SK-N-SH treated with all-trans-retinoic acid at 6 μM for 48 hours (cell line): Measurements from ENCODE around the gene RAMP1.

Source experiments
- ATAC-seq: fragments of 200-7000 bp; cut with Tn5 transposase; 3 replicates; pipeline ENCODE4 v1.9.1; 2020; ENCODE audit warnings: mild to moderate bottlenecking, moderate library complexity
- ARNTL ChIP-seq: fragments of 450-650 bp; formaldehyde crosslinking; IDR thresholded peaks from 2 replicates; pipeline ENCODE4 v1.5.0; 2020; ENCODE audit warnings: low read depth, mild to moderate bottlenecking, moderate library complexity, borderline replicate concordance
- BACH2 ChIP-seq: fragments of 250-450 bp; sonication (Bioruptor Pico); IDR thresholded peaks from 2 replicates; pipeline ENCODE4 v1.9.0; 2021; ENCODE audit warnings: mild to moderate bottlenecking, borderline replicate concordance
- CREB5 ChIP-seq: fragments of 250-450 bp; sonication (Bioruptor Pico); IDR thresholded peaks from 2 replicates; pipeline ENCODE4 v1.5.1; 2020; ENCODE audit warnings: low read depth, mild to moderate bottlenecking, moderate library complexity
- CSDC2 ChIP-seq: fragments of 250-450 bp; sonication (Bioruptor Pico); IDR thresholded peaks from 2 replicates; pipeline ENCODE4 v1.5.0; 2020; ENCODE audit warnings: mild to moderate bottlenecking, moderate library complexity
- ESRRG ChIP-seq: fragments of 250-450 bp; sonication (Bioruptor Pico); IDR thresholded peaks from 2 replicates; pipeline ENCODE4 v1.6.1; 2021; ENCODE audit warnings: mild to moderate bottlenecking
- GLIS3 ChIP-seq: fragments of 250-450 bp; sonication (Bioruptor Pico); IDR thresholded peaks from 2 replicates; pipeline ENCODE4 v1.5.0; 2020; ENCODE audit warnings: mild to moderate bottlenecking, moderate library complexity
- ISL1 ChIP-seq: fragments of 250-450 bp; sonication (Bioruptor Pico); IDR thresholded peaks from 2 replicates; pipeline ENCODE4 v2.1.2; 2022; ENCODE audit warnings: mild to moderate bottlenecking, moderate library complexity
- OSR1 ChIP-seq: fragments of 250-450 bp; sonication (Bioruptor Pico); IDR thresholded peaks from 2 replicates; pipeline ENCODE4 v1.8.0; 2022; ENCODE audit warnings: moderate library complexity, mild to moderate bottlenecking, inconsistent platforms
- POU6F1 ChIP-seq: fragments of 250-450 bp; sonication (Bioruptor Pico); IDR thresholded peaks from 2 replicates; pipeline ENCODE4 v1.8.0; 2021; ENCODE audit warnings: low read depth, mild to moderate bottlenecking, moderate library complexity, borderline replicate concordance
- PPARA ChIP-seq: fragments of 250-450 bp; sonication (Bioruptor Pico); IDR thresholded peaks from 2 replicates; pipeline ENCODE4 v1.5.0; 2020; ENCODE audit warnings: mild to moderate bottlenecking, borderline replicate concordance
- RARB ChIP-seq: fragments of 250-450 bp; sonication (Bioruptor Pico); IDR thresholded peaks from 2 replicates; pipeline ENCODE4 v1.8.0; 2021; ENCODE audit warnings: mild to moderate bottlenecking, moderate library complexity
- SNAI2 ChIP-seq: fragments of 250-450 bp; sonication (Bioruptor Pico); IDR thresholded peaks from 2 replicates; pipeline ENCODE4 v1.5.0; 2020; ENCODE audit warnings: mild to moderate bottlenecking, moderate library complexity
- TCF4 ChIP-seq: fragments of 250-450 bp; sonication (Bioruptor Pico); IDR thresholded peaks from 2 replicates; pipeline ENCODE4 v1.8.0; 2021; ENCODE audit warnings: mild to moderate bottlenecking, moderate library complexity, borderline replicate concordance
- TOX ChIP-seq: fragments of 250-450 bp; sonication (Bioruptor Pico); IDR thresholded peaks from 2 replicates; pipeline ENCODE4 v1.8.0; 2021; ENCODE audit warnings: mild to moderate bottlenecking, moderate library complexity, borderline replicate concordance
- ZC3H10 ChIP-seq: fragments of 250-450 bp; sonication (Bioruptor Pico); IDR thresholded peaks from 2 replicates; pipeline ENCODE4 v1.5.1; 2021; ENCODE audit warnings: mild to moderate bottlenecking, moderate library complexity
- ZFP3 ChIP-seq: fragments of 250-450 bp; sonication (Bioruptor Pico); IDR thresholded peaks from 2 replicates; pipeline ENCODE4 v1.5.0; 2020; ENCODE audit warnings: mild to moderate bottlenecking, moderate library complexity
- ZNF565 ChIP-seq: fragments of 450-650 bp; formaldehyde crosslinking; conservative IDR thresholded peaks from 2 replicates; pipeline ENCODE4 v1.5.0; 2020; ENCODE audit warnings: low read depth, mild to moderate bottlenecking, moderate library complexity
- ZNF70 ChIP-seq: fragments of 450-650 bp; formaldehyde crosslinking; IDR thresholded peaks from 2 replicates; pipeline ENCODE4 v1.5.0; 2020; ENCODE audit warnings: mild to moderate bottlenecking, moderate library complexity
- ZNF8 ChIP-seq: fragments of 450-650 bp; formaldehyde crosslinking; IDR thresholded peaks from 2 replicates; pipeline ENCODE4 v1.5.0; 2020; ENCODE audit warnings: mild to moderate bottlenecking, moderate library complexity
- TF ChIP-seq, protein P1 (sequence below): fragments of 250-450 bp; sonication (Bioruptor Pico); IDR thresholded peaks from 2 replicates; pipeline ENCODE4 v1.5.0; 2020; ENCODE audit warnings: mild to moderate bottlenecking, moderate library complexity

RAMP1 gene

GRCh38 chr2:237896956-237897355 lies 37.5 kb downstream of the RAMP1 start (continued):
- no peak for TF ChIP-seq CREB5
- TF ChIP-seq ESRRG (CRISPR knock-in tag) = no peak
- no peak for TF ChIP-seq SNAI2 (CRISPR knock-in tag)
- TF ChIP-seq ZC3H10 (CRISPR knock-in tag) = no peak
- TF ChIP-seq ISL1 (CRISPR knock-in tag) = no peak
- TF ChIP-seq ARNTL (CRISPR knock-in tag) = no peak
- TF ChIP-seq POU6F1 (CRISPR knock-in tag) = no peak
- no peak for TF ChIP-seq TOX
- TF ChIP-seq, all 23 proteins: peak for 0

GRCh38 chr2:237898057-237898414 lies 38.6 kb downstream of the RAMP1 start:
- TF ChIP-seq GLIS3 (CRISPR knock-in tag) (no peak), ZNF70 (CRISPR knock-in tag) (no peak), ZC3H10 (CRISPR knock-in tag) (no peak), CSDC2 (CRISPR knock-in tag) (no peak), TCF4 (CRISPR knock-in tag) (no peak), ZNF8 (CRISPR knock-in tag) (no peak), POU6F1 (CRISPR knock-in tag) (no peak), ZNF565 (CRISPR knock-in tag) (no peak), PPARA (no peak), ZFP3 (CRISPR knock-in tag) (no peak)
- TF ChIP-seq, all 23 proteins: peak for 0

DNA sequence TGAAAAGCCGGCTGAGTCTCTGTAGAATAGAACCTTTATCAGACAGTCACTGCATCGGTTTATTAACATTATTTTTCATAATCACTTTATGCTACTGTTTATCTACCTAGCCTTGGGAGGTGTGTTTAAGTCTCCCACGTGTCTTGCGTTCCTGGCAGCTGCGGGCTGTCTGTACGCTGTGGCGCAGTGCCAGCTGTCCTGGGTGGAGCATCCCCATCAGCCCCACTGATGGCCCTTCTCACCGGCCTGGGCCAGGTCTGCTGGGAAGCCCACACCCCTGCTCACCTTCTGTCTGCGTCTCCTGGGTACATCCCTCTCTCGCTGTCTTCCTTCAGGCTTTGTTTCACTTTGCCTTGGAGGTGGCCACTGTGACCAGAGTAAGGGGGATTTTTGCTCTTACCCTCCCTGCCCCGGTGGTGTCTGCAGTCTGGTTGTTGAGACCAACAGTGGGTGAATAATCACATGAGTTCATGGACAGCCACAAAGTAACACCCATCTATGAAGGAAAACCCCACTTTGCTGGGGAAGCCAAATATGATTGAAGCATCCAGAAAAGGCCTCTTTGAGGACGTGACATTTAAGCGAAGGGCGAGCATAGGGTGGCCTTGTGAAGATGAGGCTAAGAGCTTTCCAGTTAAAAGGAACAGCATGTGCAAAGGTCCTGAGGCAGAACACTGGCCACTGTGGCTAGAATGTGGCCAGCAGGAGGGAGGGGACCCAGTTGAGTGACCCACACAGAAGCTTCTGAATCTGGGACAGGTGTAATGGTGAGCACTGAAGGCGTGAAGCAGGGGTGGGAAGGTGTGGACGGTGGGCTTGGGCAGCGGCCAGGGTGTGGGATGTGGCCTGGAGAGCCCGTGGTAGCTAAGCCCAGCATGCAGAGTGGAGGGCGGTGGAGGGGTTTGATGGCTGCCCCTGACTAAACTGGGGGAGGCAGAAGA lies 41.7 kb downstream of the RAMP1 start:
- ATAC-seq = no peak
- no peak for TF ChIP-seq BACH2
- no peak for TF ChIP-seq CSDC2 (CRISPR knock-in tag)
- TF ChIP-seq, protein P1, sequence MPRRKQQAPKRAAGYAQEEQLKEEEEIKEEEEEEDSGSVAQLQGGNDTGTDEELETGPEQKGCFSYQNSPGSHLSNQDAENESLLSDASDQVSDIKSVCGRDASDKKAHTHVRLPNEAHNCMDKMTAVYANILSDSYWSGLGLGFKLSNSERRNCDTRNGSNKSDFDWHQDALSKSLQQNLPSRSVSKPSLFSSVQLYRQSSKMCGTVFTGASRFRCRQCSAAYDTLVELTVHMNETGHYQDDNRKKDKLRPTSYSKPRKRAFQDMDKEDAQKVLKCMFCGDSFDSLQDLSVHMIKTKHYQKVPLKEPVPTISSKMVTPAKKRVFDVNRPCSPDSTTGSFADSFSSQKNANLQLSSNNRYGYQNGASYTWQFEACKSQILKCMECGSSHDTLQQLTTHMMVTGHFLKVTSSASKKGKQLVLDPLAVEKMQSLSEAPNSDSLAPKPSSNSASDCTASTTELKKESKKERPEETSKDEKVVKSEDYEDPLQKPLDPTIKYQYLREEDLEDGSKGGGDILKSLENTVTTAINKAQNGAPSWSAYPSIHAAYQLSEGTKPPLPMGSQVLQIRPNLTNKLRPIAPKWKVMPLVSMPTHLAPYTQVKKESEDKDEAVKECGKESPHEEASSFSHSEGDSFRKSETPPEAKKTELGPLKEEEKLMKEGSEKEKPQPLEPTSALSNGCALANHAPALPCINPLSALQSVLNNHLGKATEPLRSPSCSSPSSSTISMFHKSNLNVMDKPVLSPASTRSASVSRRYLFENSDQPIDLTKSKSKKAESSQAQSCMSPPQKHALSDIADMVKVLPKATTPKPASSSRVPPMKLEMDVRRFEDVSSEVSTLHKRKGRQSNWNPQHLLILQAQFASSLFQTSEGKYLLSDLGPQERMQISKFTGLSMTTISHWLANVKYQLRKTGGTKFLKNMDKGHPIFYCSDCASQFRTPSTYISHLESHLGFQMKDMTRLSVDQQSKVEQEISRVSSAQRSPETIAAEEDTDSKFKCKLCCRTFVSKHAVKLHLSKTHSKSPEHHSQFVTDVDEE (CRISPR knock-in tag) = no peak
- no peak for TF ChIP-seq ZNF565 (CRISPR knock-in tag)
- TF ChIP-seq RARB (CRISPR knock-in tag) = no peak
- TF ChIP-seq ZFP3 (CRISPR knock-in tag) = no peak
- TF ChIP-seq ISL1 (CRISPR knock-in tag) = no peak
- TF ChIP-seq CREB5 = no peak
- TF ChIP-seq OSR1 = no peak
- TF ChIP-seq, all 23 proteins: peak for 0

More at GRCh38 chr2:237898057-237898414, 38.6 kb downstream of the RAMP1 start:
- no peak for ATAC-seq
